Stomach (tissue), 9 donors: ENCODE data around the gene ITGB5. TPM values are rescaled to one million over a fixed set of nuclear protein-coding genes. Genes with fewer than 3 reads are reported as not detected.
"Not testable (repeated sequence)": the region's sequence is repeated elsewhere in the genome, so short reads cannot be mapped to it uniquely, and the experiment has no call there.

ENCODE experiments used
- DNase-seq, 2 donors: peaks; one replicate each; pipeline versions ENCODE4 v3.0.0 to v3.0.0-alpha.2; 2013 to 2019
- H3K27ac ChIP-seq, 5 donors: fragments of 200-600 bp in 4 of 5; sonication (generic) in 4 of 5; one replicate each; pipeline ENCODE4 v1.5.1; 2013 to 2019; ENCODE audit warnings: mild to moderate bottlenecking in 1 of 5, moderate library complexity in 1 of 5
- H3K27me3 ChIP-seq, 3 donors: fragments of 200-600 bp; sonication (generic); one replicate each; pipeline ENCODE4 v1.5.1; 2017 to 2019; ENCODE audit warnings: mixed run types in 1 of 3
- H3K36me3 ChIP-seq, 4 donors: fragments of 200-600 bp; sonication (generic); 1 replicate in 3 of 4; 2 replicates in 1 of 4; pipeline ENCODE4 v1.5.1; 2016 to 2019
- H3K4me1 ChIP-seq, 4 donors: fragments of 200-600 bp; sonication (generic); one replicate each; pipeline ENCODE4 v1.5.1; 2016 to 2019
- H3K4me3 ChIP-seq, 4 donors: fragments of 200-600 bp; sonication (generic) in 3 of 4; one replicate each; pipeline ENCODE4 v1.5.1; 2016 to 2019; ENCODE audit warnings: mild to moderate bottlenecking in 1 of 4
- H3K9me3 ChIP-seq, 4 donors: fragments of 200-600 bp; sonication (generic); one replicate each; pipeline ENCODE4 v1.5.1; 2016 to 2019
- EP300 ChIP-seq: sonication (generic); formaldehyde crosslinking; IDR thresholded peaks from one replicate; pipeline ENCODE4 v1.6.1; 2017; ENCODE audit warnings: antibody characterized with exemption
- POLR2A ChIP-seq, 4 donors: fragments of 450-650 bp; IDR thresholded peaks; one replicate each; pipeline ENCODE4 v1.6.1; 2016; ENCODE audit warnings: antibody characterized with exemption in 4 of 4, control low read depth in 2 of 4, mild to moderate bottlenecking in 1 of 4, moderate library complexity in 1 of 4
- POLR2AphosphoS5 ChIP-seq, 3 donors: sonication (generic); formaldehyde crosslinking; IDR thresholded peaks; one replicate each; pipeline ENCODE4 v1.6.1; 2016; ENCODE audit warnings: antibody characterized with exemption in 3 of 3
- WGBS, 5 donors: extraction: QIAGEN DNeasy Blood & Tissue Kit in 3 of 5; methylation state at CpG; one replicate each; pipeline versions ENCODE4 v1.1.5 to v1.1.7; 2013 to 2018; 5-methylcytosine and 5-hydroxymethylcytosine counted together
- intact Hi-C: fragments of 100-400 bp; cut with DNase I; formaldehyde crosslinking; loops from one replicate; pipeline ENCODE4 v1.15.1; 2023; ENCODE audit warnings: low total_unique reads
- polyA plus RNA-seq, 3 donors: library from polyadenylated mRNA; stranded (reverse); fragments of 200-250 nt; gene quantifications; one replicate each; pipeline ENCODE4 v1.2.3, GENCODE V29; 2013
- total RNA-seq, 5 donors: library from RNA; depleted of rRNA; stranded (reverse); fragments of >200 nt; gene quantifications; one replicate each; pipeline versions ENCODE4 v1.1.0 to v1.2.3, GENCODE V29; 2014 to 2016
- TF ChIP-seq, protein P1 (sequence below), 7 experiments: fragments of 450-650 bp in 4 of 7; fragments of 200-600 bp in 3 of 7; sonication (generic) in 3 of 7; IDR thresholded peaks; one replicate each; pipeline ENCODE4 v1.5.1; 2016 to 2019; ENCODE audit warnings: antibody characterized with exemption in 7 of 7, control low read depth in 2 of 7, mild to moderate bottlenecking in 1 of 7
- donor health status: healthy with polysubstance abuse.
- donor health status: Bipolar disorder and iron deficiency.
- donor health status: healthy.

Gene ITGB5
- total and polyA plus RNA-seq, 8 donors: 8.2 to 205 (median 54.1) TPM

DNA sequence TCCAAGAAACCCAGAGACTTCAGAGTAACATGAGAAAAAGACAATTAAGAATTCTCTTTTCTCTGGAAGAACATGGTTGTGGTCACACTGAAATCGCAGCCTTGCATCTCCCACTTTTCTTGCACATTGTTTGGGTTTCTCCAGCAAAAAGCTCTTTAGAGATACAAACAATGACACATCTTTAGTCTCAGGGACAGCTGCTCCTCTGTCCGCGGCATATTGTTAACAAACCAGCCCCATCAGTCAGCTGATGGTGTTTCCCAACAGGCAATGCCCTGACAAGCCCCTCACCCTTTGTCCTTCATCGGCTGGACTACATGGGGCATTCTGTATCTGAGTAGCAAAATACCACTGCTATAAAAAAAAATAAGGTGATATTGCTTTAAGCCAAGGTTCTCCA, 103.5 kb downstream of the ITGB5 start:
- H3K27ac ChIP-seq: peak overlapping the region in 1 of 5 donors; percentile 82
- no peaks in the 10 kb centered on the region for H3K9me3 ChIP-seq
- 72 to 87% (median 78%) methylated on average over 4 of the region's 4 CpGs for WGBS, 5 donors
- DNase-seq: no peak
- peaks cover 0 to 8% (median 0%) of the 10 kb centered on the region in 4 donors for H3K36me3 ChIP-seq
- no peaks in the 10 kb centered on the region for H3K27me3 ChIP-seq
- peaks cover 17 to 58% (median 39%) of the 10 kb centered on the region in 4 donors for H3K4me1 ChIP-seq
- no peak overlapping the region for H3K4me3 ChIP-seq
- intact Hi-C loops: loop anchor here (5.0 kb wide), 1 partner anchor 104 kb away; the partner anchor contains the start of gene ITGB5
- TF ChIP-seq, protein P1, sequence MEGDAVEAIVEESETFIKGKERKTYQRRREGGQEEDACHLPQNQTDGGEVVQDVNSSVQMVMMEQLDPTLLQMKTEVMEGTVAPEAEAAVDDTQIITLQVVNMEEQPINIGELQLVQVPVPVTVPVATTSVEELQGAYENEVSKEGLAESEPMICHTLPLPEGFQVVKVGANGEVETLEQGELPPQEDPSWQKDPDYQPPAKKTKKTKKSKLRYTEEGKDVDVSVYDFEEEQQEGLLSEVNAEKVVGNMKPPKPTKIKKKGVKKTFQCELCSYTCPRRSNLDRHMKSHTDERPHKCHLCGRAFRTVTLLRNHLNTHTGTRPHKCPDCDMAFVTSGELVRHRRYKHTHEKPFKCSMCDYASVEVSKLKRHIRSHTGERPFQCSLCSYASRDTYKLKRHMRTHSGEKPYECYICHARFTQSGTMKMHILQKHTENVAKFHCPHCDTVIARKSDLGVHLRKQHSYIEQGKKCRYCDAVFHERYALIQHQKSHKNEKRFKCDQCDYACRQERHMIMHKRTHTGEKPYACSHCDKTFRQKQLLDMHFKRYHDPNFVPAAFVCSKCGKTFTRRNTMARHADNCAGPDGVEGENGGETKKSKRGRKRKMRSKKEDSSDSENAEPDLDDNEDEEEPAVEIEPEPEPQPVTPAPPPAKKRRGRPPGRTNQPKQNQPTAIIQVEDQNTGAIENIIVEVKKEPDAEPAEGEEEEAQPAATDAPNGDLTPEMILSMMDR (IDR thresholded peaks at IDR 0.05): no peak
- peak in 1 of 3 donors; percentile 5 for TF ChIP-seq POLR2AphosphoS5 (IDR thresholded peaks at IDR 0.05)

DNA sequence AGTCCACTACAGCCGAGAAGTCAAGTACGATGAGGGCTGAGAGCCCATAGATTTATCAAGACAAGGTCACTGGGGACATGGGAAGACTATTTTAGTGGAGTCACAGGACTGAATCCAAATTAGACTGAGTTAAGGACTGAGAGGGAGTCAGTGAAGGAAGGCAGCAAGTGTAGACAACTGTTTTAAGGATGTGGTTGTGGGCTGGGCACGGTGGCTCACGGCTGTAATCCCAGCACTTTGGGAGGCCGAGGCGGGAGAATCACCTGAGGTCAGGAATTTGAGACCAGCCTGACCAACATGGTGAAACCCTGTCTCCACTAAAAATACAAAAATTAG, 104.8 kb downstream of the ITGB5 start:
- not testable (repeated sequence) for H3K9me3 ChIP-seq, H3K36me3 ChIP-seq, DNase-seq, H3K27me3 ChIP-seq, H3K4me3 ChIP-seq
- peaks cover 17 to 49% (median 35%) of the 10 kb centered on the region in 4 donors for H3K4me1 ChIP-seq
- WGBS, 5 donors: 76 to 93% (median 91%) methylated on average over 6 of the region's 6 CpGs
- intact Hi-C loops: loop anchor here (5.0 kb wide), 1 partner anchor 105 kb away; the partner anchor contains the start of gene ITGB5
- H3K27ac ChIP-seq: peak overlapping the region in 1 of 5 donors; percentile 86

DNA sequence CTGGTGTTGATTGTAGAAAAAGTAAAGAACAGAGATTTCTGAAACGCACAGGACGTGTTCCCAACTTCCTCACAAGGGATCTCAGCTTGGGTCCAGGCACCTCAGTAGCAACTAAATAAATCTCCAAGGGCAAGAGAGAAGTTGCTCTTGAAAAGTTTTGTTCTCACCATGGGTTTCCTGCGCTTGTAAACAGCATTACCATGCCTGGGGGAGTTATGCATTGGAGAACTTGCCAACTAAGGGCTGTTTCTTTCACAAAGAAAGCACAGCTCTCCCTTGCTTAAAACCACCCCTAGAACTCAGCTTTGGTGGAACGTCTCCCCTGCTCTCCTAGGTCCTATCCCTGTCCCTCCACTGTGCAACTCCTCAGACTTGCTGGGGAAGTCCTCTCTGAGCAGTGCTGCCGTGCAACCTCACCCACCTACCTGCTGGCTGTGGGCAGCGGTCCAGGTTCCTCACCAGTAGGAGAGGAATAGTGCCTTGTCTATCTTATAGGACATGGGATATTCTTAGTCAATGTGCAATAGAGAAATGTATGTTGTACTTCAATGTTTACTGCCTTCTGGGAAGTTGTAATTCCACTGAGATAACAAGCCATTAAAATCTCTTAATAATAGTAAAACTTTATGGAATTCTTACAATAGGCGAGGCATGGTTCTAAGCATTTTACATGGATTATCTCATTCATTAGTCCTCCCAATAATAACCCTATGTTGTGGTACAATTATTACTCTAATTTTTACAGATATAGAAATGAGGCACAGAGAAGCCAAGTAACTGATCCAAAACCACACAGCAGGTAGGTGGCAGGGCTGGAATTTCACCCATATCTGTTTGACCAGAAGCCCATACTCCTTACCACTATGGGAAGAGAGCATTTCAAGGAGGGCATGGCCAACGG, 105.4 kb downstream of the ITGB5 start:
- DNase-seq: no peak
- intact Hi-C loops: loop anchor here (5.0 kb wide), 1 partner anchor 106 kb away; the partner anchor contains the start of gene ITGB5
- WGBS, 5 donors: 67 to 86% (median 75%) methylated on average over 8 of the region's 8 CpGs
- no peaks in the 10 kb centered on the region for H3K9me3 ChIP-seq
- H3K4me1 ChIP-seq: peaks cover 17 to 43% (median 29%) of the 10 kb centered on the region in 4 donors
- H3K27me3 ChIP-seq: no peaks in the 10 kb centered on the region
- H3K4me3 ChIP-seq: no peak overlapping the region
- H3K27ac ChIP-seq: peak overlapping the region in 4 of 5 donors; percentile 75 to 86 (median 80)
- TF ChIP-seq POLR2AphosphoS5 (IDR thresholded peaks at IDR 0.05) (no peak), EP300 (no peak), POLR2A (IDR thresholded peaks at IDR 0.05) (no peak)
- H3K36me3 ChIP-seq: peaks cover 0 to 8% (median 4%) of the 10 kb centered on the region in 4 donors

DNA sequence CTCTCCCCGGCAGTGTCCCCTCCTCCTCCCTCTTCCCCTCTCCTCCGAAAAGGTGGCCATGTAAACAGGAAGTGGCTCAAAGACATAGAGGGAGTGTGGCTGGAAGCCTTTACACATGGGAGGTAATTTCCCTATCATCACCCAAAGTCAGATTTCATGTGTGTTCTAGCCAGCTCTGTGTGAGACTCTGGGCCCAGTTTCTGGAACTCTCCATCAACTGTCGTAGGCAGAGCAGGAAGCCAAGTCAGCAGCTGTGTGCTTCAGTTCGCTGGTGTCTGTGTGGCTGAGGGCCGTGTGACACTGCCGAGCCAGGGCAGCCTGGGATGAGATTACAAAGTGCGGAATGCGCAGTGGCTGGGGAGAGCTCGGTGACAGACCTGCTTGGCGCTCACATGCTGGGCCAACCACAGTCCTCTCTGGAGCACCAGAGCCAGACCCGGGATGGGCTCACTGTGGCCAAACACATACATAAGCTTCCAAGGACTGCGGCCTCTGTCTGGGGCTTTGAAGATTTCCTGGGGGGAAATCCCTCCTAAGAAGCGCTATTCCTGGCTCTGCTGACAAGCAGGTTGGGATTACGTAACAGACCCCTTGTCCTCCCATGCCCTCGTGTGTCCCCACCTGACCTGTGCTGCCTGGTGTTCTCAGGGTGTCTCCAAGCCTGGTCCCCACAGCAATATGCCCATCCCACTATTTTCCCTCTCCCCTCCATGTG, 106.2 kb downstream of the ITGB5 start:
- DNase-seq: peak in 1 of 2 donors; percentile 87
- Histone ChIP-seq H3K4me3 (no peak overlapping the region), H3K27me3 (no peaks in the 10 kb centered on the region), H3K27ac (peak overlapping the region; percentile 10 to 86 (median 80)), H3K4me1 (peaks cover 11 to 35% (median 25%) of the 10 kb centered on the region in 4 donors), H3K36me3 (peaks cover 0 to 8% (median 4%) of the 10 kb centered on the region in 4 donors), H3K9me3 (no peaks in the 10 kb centered on the region)
- intact Hi-C loops: loop anchor here (5.0 kb wide), 1 partner anchor 106 kb away; the partner anchor contains the start of gene ITGB5
- peak; percentile 8 to 71 (median 17) for TF ChIP-seq POLR2AphosphoS5 (IDR thresholded peaks at IDR 0.05)
- no peak for TF ChIP-seq POLR2A (IDR thresholded peaks at IDR 0.05)
- TF ChIP-seq, protein P1 (IDR thresholded peaks at IDR 0.05): no peak
- WGBS, 5 donors: 35 to 66% (median 52%) methylated on average over 9 to 15 of the region's 15 CpGs

DNA sequence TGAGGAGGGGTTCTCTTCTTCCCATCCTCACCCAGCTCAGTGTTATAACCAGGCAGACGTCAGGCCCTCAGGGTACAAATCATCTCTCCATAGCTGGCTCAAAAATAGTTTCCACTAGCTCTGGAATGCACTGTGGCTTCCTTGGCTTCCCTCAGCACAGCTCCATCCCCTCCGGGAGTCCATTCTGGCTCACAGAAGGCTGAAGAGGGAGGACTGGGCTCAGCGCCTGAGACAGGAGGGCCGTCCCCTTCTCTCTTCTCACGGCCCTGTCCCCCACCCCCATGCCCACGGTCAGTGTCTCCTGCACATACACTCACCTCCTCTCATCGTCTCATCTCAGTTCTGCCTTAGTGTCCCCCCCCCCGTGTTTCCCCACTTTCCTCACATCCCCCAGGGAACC, 106.8 kb downstream of the ITGB5 start:
- no peak for TF ChIP-seq POLR2A (IDR thresholded peaks at IDR 0.05)
- TF ChIP-seq POLR2AphosphoS5 (IDR thresholded peaks at IDR 0.05): no peak
- TF ChIP-seq EP300: no peak
- TF ChIP-seq, protein P1 (IDR thresholded peaks at IDR 0.05): no peak
- Histone ChIP-seq H3K4me3 (no peak overlapping the region), H3K27ac (peak overlapping the region; percentile 44 to 86 (median 80)), H3K27me3 (no peaks in the 10 kb centered on the region), H3K4me1 (peaks cover 10 to 32% (median 23%) of the 10 kb centered on the region in 4 donors), H3K36me3 (peaks cover 0 to 8% (median 4%) of the 10 kb centered on the region in 4 donors), H3K9me3 (no peaks in the 10 kb centered on the region)
- peak in 1 of 2 donors; percentile 87 for DNase-seq
- 40 to 64% (median 61%) methylated on average over 8 of the region's 8 CpGs for WGBS, 5 donors
- intact Hi-C loops: loop anchor here (5.0 kb wide), 1 partner anchor 107 kb away; the partner anchor contains the start of gene ITGB5
